Measurements from ENCODE around the gene DIO3.

DNA sequence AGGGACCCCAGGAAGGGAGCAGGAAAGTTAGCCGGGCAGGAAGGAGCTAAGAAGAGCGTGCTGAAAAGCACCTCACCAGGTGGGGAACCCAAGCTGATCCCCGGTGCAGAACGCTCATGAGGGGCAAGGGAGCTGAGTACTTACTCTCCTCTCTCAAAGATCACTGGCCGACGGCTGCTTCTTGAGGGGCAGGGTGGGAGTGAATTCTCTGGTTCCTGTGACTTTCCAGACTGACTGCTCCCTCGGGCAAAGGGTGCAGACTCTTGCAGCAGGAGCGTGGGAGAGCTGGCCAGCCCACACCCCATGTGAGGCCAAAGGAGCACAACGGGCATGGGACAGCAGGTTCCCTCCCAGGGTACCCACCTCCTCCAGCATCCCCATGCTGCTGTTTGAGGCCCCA, 44.9 kb upstream of the DIO3 start:
- TF ChIP-seq, protein P1, sequence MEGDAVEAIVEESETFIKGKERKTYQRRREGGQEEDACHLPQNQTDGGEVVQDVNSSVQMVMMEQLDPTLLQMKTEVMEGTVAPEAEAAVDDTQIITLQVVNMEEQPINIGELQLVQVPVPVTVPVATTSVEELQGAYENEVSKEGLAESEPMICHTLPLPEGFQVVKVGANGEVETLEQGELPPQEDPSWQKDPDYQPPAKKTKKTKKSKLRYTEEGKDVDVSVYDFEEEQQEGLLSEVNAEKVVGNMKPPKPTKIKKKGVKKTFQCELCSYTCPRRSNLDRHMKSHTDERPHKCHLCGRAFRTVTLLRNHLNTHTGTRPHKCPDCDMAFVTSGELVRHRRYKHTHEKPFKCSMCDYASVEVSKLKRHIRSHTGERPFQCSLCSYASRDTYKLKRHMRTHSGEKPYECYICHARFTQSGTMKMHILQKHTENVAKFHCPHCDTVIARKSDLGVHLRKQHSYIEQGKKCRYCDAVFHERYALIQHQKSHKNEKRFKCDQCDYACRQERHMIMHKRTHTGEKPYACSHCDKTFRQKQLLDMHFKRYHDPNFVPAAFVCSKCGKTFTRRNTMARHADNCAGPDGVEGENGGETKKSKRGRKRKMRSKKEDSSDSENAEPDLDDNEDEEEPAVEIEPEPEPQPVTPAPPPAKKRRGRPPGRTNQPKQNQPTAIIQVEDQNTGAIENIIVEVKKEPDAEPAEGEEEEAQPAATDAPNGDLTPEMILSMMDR (IDR thresholded peaks at IDR 0.05) = no peak
- no peak for TF ChIP-seq ZFX (IDR thresholded peaks at IDR 0.05; ENCODE audit: borderline replicate concordance)
